GM12874 (cell line): ENCODE results near the gene MRTFA.

Experiments used
- TF ChIP-seq, protein P1 (sequence below): IDR thresholded peaks from 2 replicates; pipeline ENCODE4 v1.5.1; 2011; ENCODE audit warnings: low read depth, mild to moderate bottlenecking, control low read depth, low read length, moderate library complexity; ENCODE audit not compliant: insufficient read depth

MRTFA gene

DNA sequence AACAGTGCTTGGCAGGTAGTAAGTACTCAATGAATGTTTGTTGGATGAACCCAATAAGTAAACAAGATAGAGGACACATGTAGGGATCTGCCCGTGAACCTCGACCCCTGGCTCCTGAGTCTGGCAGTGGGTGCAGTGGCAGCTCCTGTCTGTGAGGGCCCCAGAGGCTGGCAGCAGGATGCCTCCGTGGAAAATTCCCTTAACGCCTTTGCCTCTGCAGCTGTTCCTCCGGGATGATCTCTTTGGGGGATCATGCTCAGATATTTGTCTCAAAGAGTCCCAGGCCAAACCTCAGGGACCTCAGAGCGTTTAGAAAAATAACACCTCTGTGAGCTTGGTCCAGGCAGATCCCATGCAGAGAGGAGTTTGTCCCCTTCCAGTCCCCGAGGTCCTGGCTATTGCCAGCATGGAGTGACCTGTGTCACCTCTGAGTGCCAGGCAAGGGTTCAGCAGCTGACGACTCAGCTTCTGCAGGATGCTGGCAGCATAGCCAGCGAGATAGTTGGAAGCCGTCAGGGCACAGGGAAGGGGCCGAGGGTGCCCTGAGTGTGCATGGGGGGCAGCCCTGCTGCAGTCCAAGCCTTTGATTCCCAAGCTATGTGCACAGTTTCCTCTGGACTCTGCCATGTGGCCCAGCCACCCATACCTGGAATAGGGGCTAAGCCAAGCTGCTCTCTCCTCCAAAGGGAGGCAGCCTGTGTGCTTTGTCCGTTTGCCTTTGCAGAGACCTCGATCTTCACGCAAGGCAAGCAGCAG lies 42.2 kb upstream of the MRTFA start:
- TF ChIP-seq, protein P1, sequence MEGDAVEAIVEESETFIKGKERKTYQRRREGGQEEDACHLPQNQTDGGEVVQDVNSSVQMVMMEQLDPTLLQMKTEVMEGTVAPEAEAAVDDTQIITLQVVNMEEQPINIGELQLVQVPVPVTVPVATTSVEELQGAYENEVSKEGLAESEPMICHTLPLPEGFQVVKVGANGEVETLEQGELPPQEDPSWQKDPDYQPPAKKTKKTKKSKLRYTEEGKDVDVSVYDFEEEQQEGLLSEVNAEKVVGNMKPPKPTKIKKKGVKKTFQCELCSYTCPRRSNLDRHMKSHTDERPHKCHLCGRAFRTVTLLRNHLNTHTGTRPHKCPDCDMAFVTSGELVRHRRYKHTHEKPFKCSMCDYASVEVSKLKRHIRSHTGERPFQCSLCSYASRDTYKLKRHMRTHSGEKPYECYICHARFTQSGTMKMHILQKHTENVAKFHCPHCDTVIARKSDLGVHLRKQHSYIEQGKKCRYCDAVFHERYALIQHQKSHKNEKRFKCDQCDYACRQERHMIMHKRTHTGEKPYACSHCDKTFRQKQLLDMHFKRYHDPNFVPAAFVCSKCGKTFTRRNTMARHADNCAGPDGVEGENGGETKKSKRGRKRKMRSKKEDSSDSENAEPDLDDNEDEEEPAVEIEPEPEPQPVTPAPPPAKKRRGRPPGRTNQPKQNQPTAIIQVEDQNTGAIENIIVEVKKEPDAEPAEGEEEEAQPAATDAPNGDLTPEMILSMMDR: no peak

DNA sequence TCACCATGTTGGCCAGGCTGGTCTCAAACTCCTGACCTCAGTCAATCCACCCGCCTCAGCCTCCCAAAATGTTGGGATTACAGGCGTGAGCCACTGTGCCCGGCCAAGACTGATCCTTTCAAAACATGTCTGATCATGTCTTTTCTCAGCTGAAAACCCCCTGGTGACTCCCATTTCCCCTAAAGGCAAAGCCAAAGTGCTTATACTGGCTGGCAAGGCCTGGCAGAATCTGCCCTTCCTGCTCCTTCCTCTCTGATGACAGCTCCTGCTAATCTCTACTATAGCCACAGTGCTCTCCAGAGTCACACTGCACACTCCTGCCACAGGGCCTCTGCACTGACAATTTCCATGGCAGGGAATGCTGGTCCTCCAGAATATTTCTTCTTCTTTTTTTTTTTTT lies 40.1 kb upstream of the MRTFA start:
- TF ChIP-seq, protein P1: no peak

DNA sequence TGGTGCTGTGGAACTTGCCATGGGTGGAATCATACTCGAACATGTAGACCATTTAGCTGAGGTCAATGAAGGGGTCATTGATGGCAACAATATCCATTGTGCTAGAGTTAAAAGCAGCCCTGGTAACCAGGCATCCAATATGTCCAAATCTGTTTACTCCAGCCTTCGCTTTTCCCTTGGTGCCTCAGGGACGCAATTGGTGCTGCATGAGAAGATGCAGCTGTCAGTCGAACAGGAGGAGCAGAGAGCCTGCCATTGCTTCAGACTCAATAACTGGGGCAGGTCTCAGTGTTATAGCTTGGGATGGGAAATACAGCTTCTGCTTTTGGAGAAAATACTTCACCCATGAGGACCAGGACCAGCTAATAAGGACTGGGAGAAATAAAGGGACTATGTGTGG lies 37.8 kb upstream of the MRTFA start:
- TF ChIP-seq, protein P1: no peak

DNA sequence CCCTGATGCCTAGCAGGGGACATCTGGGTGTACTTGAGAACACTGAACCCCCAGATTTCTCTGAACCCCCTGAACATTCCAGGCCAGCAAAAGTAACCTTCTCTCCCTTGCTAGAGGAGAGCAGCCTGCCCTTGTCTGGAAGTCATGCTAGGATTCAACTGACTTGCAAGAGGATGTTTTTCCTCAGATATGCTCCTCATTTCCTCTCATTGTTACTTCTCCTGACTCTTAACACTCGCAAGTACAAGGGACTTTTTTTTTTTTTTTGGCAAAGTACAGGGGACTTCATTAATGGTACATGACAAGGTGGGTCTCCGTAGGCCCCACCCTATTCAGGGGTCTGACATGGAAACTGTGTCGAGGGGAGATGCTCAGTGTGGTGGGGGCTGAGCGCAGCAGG lies 36.5 kb upstream of the MRTFA start:
- TF ChIP-seq, protein P1: no peak

DNA sequence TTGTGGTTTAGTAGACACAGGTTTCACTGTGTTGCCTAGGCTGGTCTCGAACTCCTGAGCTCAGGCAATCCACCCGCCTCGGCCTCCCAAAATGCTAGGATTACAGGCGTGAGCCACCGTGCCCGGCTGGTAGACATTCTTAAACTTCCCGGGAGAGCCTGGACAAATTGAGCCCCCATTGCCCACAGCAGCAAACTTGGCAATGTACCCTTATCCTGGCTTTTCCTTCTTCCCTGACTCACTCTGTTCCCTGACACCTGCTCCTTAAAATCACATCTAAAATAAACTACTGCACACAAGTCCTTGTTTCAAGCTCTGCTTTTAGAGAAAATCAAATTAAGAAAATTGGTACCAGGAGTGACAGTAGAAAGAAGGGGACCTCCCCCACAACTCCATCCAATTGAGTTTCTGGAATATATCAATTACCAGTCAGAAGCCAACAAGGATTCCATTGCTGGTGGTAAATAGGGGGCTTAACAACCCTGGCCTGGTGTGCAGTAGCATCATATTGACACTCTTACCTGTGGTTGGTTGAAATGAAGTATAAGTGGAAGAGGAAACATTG lies 35.4 kb upstream of the MRTFA start:
- TF ChIP-seq, protein P1: no peak

DNA sequence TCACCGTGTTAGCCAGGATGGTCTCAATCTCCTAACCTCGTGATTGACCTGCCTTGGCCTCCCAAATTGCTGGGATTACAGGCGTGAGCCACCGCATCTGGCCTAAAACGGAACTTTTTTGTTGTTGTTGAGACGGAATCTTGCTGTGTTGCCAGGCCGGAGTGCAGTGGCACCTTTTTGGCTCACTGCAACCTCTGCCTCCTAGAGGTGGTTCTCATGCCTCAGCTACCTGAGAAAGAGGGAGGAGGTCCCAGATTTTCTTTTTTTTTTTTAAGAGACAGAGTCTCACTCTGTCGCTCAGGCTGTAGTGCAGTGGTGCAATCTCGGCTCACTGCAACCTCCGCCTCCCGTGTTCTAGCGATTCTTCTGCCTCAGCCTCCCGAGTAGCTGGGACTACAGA lies 34.9 kb upstream of the MRTFA start:
- TF ChIP-seq, protein P1: no peak

DNA sequence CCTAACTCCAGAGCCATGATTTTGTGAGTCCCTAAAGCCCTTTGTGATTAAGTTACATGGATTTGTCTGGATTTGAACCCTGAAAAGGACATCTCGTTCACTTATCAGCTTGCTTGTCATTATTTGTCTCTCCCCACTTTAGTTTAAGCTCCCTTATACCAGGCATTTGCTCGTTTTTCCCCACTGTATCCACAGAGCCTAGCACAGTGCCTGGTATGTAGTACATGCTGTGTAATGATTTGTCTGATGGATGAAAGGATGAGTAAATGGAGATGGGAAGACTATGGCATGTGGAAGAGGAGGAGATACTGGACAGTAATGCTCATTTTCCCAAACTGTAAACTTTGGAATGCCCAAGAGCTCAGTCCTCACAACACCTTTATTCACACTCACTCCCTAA lies 33.5 kb upstream of the MRTFA start:
- TF ChIP-seq, protein P1: no peak
